Stomach smooth muscle (tissue), 2 donors: ENCODE data around the gene ZBTB16.

Experiments
- H3K27ac ChIP-seq: one replicate; pipeline ENCODE4 v1.7.0; 2013; ENCODE audit warnings: mild to moderate bottlenecking, low read length, inconsistent platforms
- H3K27me3 ChIP-seq, 2 donors: one replicate each; pipeline ENCODE4 v1.7.0; 2013; ENCODE audit warnings: low read length in 2 of 2; ENCODE audit not compliant: insufficient read depth in 2 of 2, control insufficient read depth in 1 of 2
- H3K36me3 ChIP-seq, 2 donors: one replicate each; pipeline ENCODE4 v1.7.0; 2013; ENCODE audit warnings: low read length in 2 of 2; ENCODE audit not compliant: control insufficient read depth in 2 of 2, insufficient read depth in 2 of 2
- H3K4me1 ChIP-seq: one replicate; pipeline ENCODE4 v1.7.0; 2013; ENCODE audit warnings: low read length; ENCODE audit not compliant: control insufficient read depth, insufficient read depth
- H3K4me3 ChIP-seq, 2 donors: one replicate each; pipeline ENCODE4 v1.7.0; 2013; ENCODE audit warnings: low read length in 2 of 2
- H3K9ac ChIP-seq, 2 donors: one replicate each; pipeline ENCODE4 v1.7.0; 2013; ENCODE audit warnings: low read length in 2 of 2, mild to moderate bottlenecking in 1 of 2
- H3K9me3 ChIP-seq, 2 donors: one replicate each; pipeline ENCODE4 v1.7.0; 2013; ENCODE audit warnings: low read length in 2 of 2; ENCODE audit not compliant: control insufficient read depth in 2 of 2
- donor health status: healthy.
- donor health status: Pancreatic carcinoma.

ZBTB16 gene

DNA sequence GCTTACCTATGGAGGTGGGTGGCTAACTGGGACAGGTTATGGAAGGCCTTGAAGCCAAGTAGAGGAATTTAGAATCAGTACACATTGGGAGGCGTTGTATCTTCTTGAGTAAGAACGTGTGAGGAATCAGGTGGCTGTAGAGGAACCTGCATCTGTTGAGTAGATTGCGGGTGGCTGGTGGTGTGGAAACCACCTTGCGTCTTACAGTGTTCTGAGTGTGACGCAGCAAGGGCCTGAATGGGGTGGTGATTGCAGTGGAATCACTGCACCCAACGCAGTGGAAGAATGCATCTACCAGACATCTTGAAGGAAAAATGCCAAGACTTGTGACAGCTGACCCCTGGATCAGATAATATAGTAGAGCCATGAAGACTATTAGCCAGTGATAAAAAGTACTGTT, 125.9 kb downstream of the ZBTB16 start:
- Histone ChIP-seq H3K9me3 (no peaks in the 10 kb centered on the region), H3K4me3 (no peak overlapping the region), H3K27ac (peak overlapping the region; percentile 31), H3K9ac (no peak overlapping the region), H3K36me3 (peaks cover 10 to 21% of the 10 kb centered on the region in 2 donors), H3K4me1 (peaks cover 35% of the 10 kb centered on the region), H3K27me3 (no peaks in the 10 kb centered on the region)

DNA sequence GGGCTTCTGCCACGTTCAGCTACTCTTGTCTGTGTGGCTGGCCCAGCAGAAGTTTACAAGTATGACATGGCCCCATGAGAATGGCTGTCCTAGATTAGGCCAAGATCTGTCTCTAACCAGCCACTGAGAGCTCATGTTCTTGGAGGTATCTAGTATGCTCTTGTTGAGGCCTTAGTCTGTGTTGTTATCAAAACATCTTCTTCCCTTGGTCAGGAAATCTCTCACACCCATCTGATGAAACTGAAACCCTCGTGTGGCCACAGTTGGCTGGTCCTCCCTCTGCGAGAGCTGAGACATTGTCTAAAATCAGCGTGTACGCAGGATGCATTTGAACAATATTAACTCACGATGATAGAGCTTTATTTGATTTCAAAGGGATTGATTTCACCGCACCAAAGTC, 127.7 kb downstream of the ZBTB16 start:
- Histone ChIP-seq H3K4me3 (no peak overlapping the region), H3K4me1 (peaks cover 24% of the 10 kb centered on the region), H3K27me3 (no peaks in the 10 kb centered on the region), H3K9ac (no peak overlapping the region), H3K9me3 (peaks cover 0 to 3% of the 10 kb centered on the region in 2 donors), H3K36me3 (peaks cover 10 to 32% of the 10 kb centered on the region in 2 donors), H3K27ac (no peak overlapping the region)

DNA sequence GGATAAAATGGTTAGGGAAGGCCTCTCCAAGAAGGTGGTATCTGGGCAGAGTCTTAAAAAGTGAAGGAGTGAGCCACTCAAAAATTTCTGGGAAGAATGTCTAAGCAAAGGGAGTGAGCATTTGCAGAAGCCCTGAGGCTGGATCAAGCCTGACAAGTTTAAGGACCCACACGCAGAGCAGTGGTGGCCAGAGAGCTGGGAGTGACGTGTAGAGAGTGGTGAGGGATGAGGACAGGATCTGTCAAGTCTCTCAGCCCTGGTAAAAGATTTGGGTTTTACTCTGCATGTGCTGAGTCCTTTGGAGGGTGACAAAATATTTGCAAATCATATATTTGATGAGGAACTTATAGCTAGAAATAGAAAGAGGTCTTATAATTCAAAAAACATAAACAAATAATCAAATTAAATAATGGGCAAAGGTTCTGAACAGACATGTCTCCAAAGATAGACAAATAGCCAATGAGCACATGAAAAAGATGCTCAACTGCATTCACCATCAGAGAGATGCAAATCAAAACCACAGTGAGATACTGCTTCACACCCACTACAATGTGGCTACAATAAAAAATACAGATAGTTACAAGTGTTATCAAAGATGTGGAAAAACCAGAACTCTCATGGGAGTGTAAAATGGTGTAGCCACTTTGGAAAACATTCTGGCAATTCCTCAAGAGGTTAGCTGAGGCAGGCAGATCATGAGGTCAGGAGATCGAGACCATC, 129.5 kb downstream of the ZBTB16 start:
- Histone ChIP-seq H3K27ac (no peak overlapping the region), H3K4me3 (no peak overlapping the region), H3K4me1 (peaks cover 24% of the 10 kb centered on the region), H3K27me3 (no peaks in the 10 kb centered on the region), H3K36me3 (peaks cover 10 to 35% of the 10 kb centered on the region in 2 donors), H3K9ac (no peak overlapping the region), H3K9me3 (peaks cover 0 to 3% of the 10 kb centered on the region in 2 donors)

- Histone ChIP-seq H3K27me3 (no peaks in the 10 kb centered on the region), H3K27ac (no peak overlapping the region), H3K36me3 (peaks cover 10 to 31% of the 10 kb centered on the region in 2 donors), H3K9ac (no peak overlapping the region), H3K9me3 (peaks cover 0 to 3% of the 10 kb centered on the region in 2 donors), H3K4me3 (no peak overlapping the region), H3K4me1 (peaks cover 40% of the 10 kb centered on the region)
Observed at GRCh38 chr11:114190630-114191029, 131.1 kb downstream of the ZBTB16 start.

DNA sequence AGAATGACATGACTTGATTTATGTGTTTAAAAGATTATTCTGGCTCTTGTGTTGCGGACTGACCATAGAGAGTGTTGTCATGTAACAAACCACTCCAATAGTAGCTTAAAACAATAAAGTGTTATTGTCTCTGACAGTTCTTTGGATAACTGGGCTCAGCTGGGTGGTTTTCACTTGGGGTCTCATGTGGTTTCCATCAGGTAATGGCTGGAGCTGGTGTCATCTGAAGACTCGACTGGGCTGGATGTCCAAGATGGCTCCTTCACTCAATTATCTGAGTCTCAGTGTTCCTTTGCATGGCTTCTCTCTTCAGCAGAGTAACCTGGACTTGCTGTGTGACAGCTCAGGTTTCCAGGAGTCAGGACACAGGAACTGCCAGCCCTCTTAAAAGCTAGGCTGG, 132.4 kb downstream of the ZBTB16 start:
- H3K9me3 ChIP-seq = peaks cover 0 to 3% of the 10 kb centered on the region in 2 donors
- H3K27ac ChIP-seq = peak overlapping the region; percentile 100
- H3K27me3 ChIP-seq = no peaks in the 10 kb centered on the region
- peaks cover 7 to 29% of the 10 kb centered on the region in 2 donors for H3K36me3 ChIP-seq
- H3K4me1 ChIP-seq = peaks cover 49% of the 10 kb centered on the region
- no peak overlapping the region for H3K4me3 ChIP-seq
- H3K9ac ChIP-seq = no peak overlapping the region

DNA sequence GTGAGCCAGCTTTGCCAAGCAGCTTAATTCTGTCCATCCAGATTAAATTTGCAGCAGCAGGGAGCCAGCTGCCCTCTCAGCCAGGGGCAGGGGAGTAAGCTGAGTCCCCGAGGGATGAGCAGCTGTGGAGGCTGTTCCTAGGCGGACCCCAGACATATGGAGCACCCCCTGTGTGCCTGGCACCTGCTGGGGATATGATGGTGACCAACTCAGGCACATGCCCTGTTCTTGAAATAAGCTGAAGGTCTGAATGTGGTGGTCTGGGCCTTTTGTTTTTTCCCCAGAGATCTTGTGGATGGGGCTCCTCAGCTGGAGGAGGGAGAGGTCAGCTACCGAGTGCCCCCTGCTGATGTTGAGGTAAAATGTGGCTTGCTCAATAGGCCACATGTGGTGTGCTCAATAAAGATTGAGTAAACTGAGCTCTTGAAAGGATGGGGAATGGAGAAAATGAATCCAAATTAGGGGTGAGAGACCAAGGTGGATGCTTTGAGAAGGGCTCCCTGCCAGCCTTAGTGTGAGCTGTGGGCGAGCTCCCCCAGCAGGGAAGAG, 133.4 kb downstream of the ZBTB16 start:
- no peaks in the 10 kb centered on the region for H3K27me3 ChIP-seq
- peaks cover 58% of the 10 kb centered on the region for H3K4me1 ChIP-seq
- H3K27ac ChIP-seq = peak overlapping the region; percentile 100
- H3K9me3 ChIP-seq = peaks cover 0 to 3% of the 10 kb centered on the region in 2 donors
- peaks cover 0 to 21% of the 10 kb centered on the region in 2 donors for H3K36me3 ChIP-seq
- no peak overlapping the region for H3K9ac ChIP-seq
- H3K4me3 ChIP-seq = no peak overlapping the region

DNA sequence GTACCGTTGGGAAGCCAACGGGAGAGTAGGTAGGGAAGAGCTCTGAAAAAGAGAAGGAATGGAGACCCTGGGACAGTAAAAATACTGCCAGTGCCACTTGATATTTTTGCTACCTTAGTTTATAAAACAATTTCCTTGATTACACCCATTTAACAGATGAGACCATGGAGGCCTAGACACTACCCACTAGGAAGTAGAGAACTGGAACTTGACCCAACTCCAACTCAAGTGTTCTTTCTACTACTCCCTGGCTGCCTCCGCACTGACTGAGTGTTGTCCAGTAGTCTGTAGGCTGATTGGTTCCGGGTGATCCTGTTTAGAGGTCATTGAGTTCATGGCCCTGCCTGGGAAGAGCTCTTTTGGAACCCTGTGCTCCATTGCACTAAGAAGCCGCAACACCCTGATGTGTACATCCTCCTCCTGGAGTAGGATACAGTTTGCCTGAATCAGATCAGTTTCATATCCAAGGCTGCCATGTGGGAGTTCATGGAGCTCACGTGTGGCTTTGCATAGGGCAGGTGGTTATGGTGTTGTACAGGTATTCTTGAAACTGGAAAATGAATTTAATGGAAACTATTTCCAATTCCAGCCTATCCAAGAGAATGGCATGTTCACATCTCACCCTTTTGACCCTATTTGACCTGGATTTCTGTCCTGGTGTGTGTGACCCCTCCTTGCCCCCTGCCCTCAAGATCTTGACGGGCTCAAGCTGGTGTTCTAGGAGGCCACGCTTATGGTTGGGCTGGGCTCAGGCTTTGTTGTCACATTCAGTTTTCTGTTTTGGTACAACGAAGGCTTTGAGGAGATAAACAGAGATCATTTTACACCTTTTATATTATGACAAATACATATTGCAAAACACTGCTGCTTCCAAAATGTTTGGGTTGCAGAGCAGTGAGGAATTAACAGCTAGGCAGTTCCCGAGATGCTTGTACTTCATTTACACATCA, 134.5 kb downstream of the ZBTB16 start:
- Histone ChIP-seq H3K4me1 (peaks cover 66% of the 10 kb centered on the region), H3K27me3 (no peaks in the 10 kb centered on the region), H3K9ac (peak overlapping the region; percentile 32 to 36), H3K36me3 (peaks cover 0 to 16% of the 10 kb centered on the region in 2 donors), H3K4me3 (no peak overlapping the region), H3K27ac (peak overlapping the region; percentile 100), H3K9me3 (peaks cover 0 to 3% of the 10 kb centered on the region in 2 donors)

DNA sequence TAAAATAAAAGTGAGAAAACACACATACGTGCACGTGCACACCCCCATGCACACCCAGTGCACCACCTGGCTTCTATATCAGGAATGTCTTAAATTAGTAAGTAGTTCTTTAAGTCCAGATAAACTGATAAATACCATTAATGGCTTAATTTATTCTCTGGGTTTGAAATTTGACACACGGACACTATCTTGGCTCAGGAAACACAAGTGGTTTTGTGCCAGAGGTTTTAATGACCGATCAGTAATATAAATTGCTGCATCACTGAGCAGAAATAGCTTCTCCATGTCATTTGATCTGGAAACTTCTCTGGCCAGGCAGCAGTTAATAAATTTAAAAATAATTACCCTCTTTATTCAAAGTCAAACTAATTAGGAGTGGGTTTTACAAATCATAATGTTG, 135.2 kb downstream of the ZBTB16 start:
- peaks cover 73% of the 10 kb centered on the region for H3K4me1 ChIP-seq
- H3K27me3 ChIP-seq = no peaks in the 10 kb centered on the region
- H3K4me3 ChIP-seq = no peak overlapping the region
- H3K36me3 ChIP-seq = peaks cover 0 to 16% of the 10 kb centered on the region in 2 donors
- peak overlapping the region; percentile 100 for H3K27ac ChIP-seq
- H3K9me3 ChIP-seq = peaks cover 0 to 3% of the 10 kb centered on the region in 2 donors
- peak overlapping the region; percentile 21 to 32 for H3K9ac ChIP-seq

GRCh38 chr11:114195151-114195550, 135.6 kb downstream of the ZBTB16 start:
- H3K4me1 ChIP-seq = peaks cover 75% of the 10 kb centered on the region
- peaks cover 0 to 3% of the 10 kb centered on the region in 2 donors for H3K9me3 ChIP-seq
- H3K36me3 ChIP-seq = peaks cover 0 to 16% of the 10 kb centered on the region in 2 donors
- peak overlapping the region; percentile 7 to 32 for H3K9ac ChIP-seq
- no peak overlapping the region for H3K4me3 ChIP-seq
- no peaks in the 10 kb centered on the region for H3K27me3 ChIP-seq
- H3K27ac ChIP-seq = peak overlapping the region; percentile 100

DNA sequence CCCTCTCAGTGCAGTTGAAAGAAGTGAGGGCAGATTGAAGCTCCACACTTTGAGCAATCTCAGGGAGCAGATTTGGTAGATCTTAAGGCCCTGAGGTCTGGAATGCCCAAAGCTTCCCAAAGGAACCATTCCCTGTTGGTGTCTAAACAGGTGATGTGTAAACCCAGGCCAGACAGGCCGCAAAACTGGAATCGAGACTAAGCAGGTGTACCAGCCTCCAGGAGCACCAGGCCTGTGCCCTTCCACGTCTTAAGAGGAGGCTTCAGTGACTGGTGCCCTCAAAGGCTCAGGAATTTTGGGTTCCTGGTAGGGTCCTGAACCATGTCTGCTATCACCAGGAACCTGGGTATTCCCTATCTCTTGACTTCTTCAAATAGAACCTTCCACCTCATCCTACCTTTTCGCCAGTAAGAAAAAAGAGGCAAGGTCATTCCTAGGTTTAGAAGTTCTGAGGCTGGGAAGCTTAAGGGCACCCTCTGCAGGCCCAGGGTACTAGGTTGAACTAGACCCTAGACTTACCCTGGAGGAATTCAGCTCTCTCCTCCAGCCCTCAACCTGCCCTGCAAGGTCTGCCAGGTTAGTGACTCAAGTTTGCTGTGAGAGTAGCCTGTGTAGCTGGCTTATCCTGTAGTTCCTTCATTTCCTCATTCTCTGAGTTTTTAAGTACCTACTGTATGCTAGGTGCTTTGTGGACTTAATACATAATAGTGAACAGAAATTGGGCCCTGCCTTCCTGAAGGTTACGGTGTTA, 136.6 kb downstream of the ZBTB16 start:
- H3K4me1 ChIP-seq = peaks cover 83% of the 10 kb centered on the region
- H3K4me3 ChIP-seq = no peak overlapping the region
- H3K36me3 ChIP-seq = peaks cover 0 to 15% of the 10 kb centered on the region in 2 donors
- peak overlapping the region; percentile 100 for H3K27ac ChIP-seq
- no peaks in the 10 kb centered on the region for H3K27me3 ChIP-seq
- H3K9me3 ChIP-seq = peaks cover 0 to 3% of the 10 kb centered on the region in 2 donors
- H3K9ac ChIP-seq = peak overlapping the region; percentile 90 to 95
